ENCODE measurements around the gene KICS2. TPM values are rescaled to one million over a fixed set of nuclear protein-coding genes. Genes with fewer than 3 reads are reported as not detected.
"Not testable (repeated sequence)": the region's sequence is repeated elsewhere in the genome, so short reads cannot be mapped to it uniquely, and the experiment has no call there.

KICS2 gene
- total RNA-seq, 2 donors from 2014 or later: 11.6 to 17.1 TPM

DNA sequence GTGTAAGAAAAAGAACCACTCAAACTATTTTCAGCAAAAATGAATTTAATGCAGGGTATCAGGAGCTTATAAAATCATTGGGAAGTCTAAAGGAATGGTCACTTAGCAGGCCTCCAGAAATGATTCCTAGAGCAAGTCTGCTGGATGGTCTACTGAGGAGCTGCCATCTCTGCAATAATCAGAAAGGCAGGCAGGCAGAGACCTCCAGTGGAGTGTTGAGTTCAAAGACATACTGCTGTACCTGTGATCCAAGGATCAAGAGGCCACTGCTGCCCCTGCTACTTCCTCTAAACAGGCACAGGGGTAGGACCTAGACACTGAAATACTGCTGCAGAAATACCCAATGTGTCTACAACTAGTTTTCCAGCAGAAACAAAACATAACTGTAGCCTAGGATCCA is 14.5 kb upstream of the KICS2 start:
- ATAC-seq (replicated peaks in 1 of 2) (no peak), DNase-seq (no peak)
- Mint-ChIP-seq H3K36me3 (ENCODE audit: insufficient read depth in 2 of 2) (no peaks in the 10 kb centered on the region), H3K27me3 (ENCODE audit: low read depth) (peaks cover 13% of the 10 kb centered on the region), H3K4me1 (ENCODE audit: low read depth) (no peaks in the 10 kb centered on the region), H3K27ac (no peak overlapping the region), H3K9me3 (no peaks in the 10 kb centered on the region), H3K4me3 (no peak overlapping the region)

DNA sequence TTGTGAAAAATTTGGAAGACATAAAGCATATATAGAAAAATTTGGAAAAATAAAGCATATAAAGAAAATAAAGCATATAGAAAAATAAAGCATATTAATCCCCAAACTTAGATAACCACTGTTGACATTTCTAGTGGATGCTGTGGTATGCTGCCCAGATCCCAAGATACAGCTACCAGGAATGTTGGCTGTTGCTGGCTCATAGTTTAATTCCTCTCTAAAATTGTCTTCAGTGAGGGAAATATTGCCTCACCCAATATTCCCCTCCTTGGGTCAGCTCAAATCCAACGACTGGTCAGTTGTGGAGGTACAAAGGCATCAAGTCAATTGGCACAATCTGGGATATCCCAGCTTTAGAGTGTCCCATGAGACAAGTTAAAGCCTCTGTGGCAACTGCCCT is 10.1 kb upstream of the KICS2 start:
- Mint-ChIP-seq H3K36me3 (ENCODE audit: insufficient read depth in 2 of 2) (no peaks in the 10 kb centered on the region), H3K27me3 (ENCODE audit: low read depth) (peaks cover 12% of the 10 kb centered on the region), H3K4me1 (ENCODE audit: low read depth) (no peaks in the 10 kb centered on the region), H3K27ac (no peak overlapping the region), H3K9me3 (no peaks in the 10 kb centered on the region), H3K4me3 (no peak overlapping the region)
- DNase-seq (no peak), ATAC-seq (replicated peaks in 1 of 2) (no peak)

DNA sequence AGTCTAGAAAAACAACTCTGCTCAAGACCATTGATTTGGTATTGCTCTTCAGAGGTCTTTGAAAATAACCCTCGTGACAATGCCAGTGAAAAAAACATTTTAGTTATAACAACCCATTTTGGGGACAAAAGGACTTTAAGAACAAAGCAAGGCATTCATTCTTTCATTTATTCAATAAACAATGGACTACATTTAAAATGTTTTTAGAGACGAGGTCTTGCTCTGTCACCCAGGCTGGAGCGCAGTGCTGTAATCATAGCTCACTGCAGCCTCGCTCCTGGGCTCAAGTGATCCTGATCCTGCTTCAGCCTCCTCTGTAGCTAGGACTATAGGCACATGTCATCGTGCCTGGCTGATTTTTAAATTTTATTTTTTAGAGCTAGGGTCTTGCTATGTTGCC is 7.7 kb upstream of the KICS2 start:
- H3K4me3 Mint-ChIP-seq: no peak overlapping the region
- no peaks in the 10 kb centered on the region for H3K9me3 Mint-ChIP-seq
- no peak for DNase-seq
- no peak overlapping the region for H3K27ac Mint-ChIP-seq
- H3K4me1 Mint-ChIP-seq (ENCODE audit: low read depth): no peaks in the 10 kb centered on the region
- no peak for ATAC-seq (replicated peaks in 1 of 2)
- H3K27me3 Mint-ChIP-seq (ENCODE audit: low read depth): peaks cover 18% of the 10 kb centered on the region
- H3K36me3 Mint-ChIP-seq (ENCODE audit: insufficient read depth in 2 of 2): no peaks in the 10 kb centered on the region

DNA sequence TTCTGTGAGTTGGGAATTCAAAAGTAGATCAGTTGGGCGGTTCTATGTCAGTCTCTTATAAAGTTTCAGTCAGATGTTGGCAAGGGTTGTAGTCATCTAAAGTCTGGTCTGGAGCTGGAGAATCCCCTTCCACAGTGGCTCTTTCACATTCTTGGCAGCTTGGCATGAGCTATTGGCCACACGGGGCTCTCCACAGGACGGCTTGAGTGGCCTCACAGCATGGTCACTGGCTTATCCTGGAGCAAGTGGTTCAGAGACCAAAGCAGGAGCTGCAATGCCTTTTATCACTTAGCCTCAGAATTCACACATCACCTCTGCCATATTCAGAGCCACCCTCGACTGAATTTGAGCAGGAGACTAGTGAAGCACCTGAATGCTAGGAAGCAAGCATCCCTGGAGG is 7.1 kb upstream of the KICS2 start:
- Mint-ChIP-seq H3K9me3 (no peaks in the 10 kb centered on the region), H3K27me3 (ENCODE audit: low read depth) (peaks cover 12% of the 10 kb centered on the region), H3K36me3 (ENCODE audit: insufficient read depth in 2 of 2) (no peaks in the 10 kb centered on the region), H3K4me3 (no peak overlapping the region), H3K4me1 (ENCODE audit: low read depth) (no peaks in the 10 kb centered on the region), H3K27ac (no peak overlapping the region)
- ATAC-seq (replicated peaks in 1 of 2): no peak
- DNase-seq: no peak

- H3K4me1 Mint-ChIP-seq (ENCODE audit: low read depth): peaks cover 12% of the 10 kb centered on the region
- ATAC-seq (replicated peaks in 1 of 2) (no peak), DNase-seq (no peak)
- H3K36me3 Mint-ChIP-seq (ENCODE audit: insufficient read depth in 2 of 2): peaks cover 2 to 3% of the 10 kb centered on the region in 2 donors
- H3K9me3 Mint-ChIP-seq: no peaks in the 10 kb centered on the region
- peaks cover 6% of the 10 kb centered on the region for H3K27me3 Mint-ChIP-seq (ENCODE audit: low read depth)
- no peak overlapping the region for H3K4me3 Mint-ChIP-seq
- H3K27ac Mint-ChIP-seq: no peak overlapping the region
Measured at GRCh38 chr12:64225626-64226025, 3.5 kb upstream of the KICS2 start.

GRCh38 chr12:64221651-64222008 is 466 bp downstream of the KICS2 start:
- Mint-ChIP-seq H3K36me3 (ENCODE audit: insufficient read depth in 2 of 2) (peaks cover 2 to 3% of the 10 kb centered on the region in 2 donors), H3K4me3 (peak overlapping the region; percentile 96 to 100), H3K27me3 (ENCODE audit: low read depth) (peaks cover 6% of the 10 kb centered on the region), H3K9me3 (no peaks in the 10 kb centered on the region), H3K4me1 (ENCODE audit: low read depth) (peaks cover 36% of the 10 kb centered on the region), H3K27ac (peak overlapping the region; percentile 82)
- ATAC-seq (replicated peaks in 1 of 2) (peak; percentile 28 to 41), DNase-seq (peak; percentile 47 to 57)

DNA sequence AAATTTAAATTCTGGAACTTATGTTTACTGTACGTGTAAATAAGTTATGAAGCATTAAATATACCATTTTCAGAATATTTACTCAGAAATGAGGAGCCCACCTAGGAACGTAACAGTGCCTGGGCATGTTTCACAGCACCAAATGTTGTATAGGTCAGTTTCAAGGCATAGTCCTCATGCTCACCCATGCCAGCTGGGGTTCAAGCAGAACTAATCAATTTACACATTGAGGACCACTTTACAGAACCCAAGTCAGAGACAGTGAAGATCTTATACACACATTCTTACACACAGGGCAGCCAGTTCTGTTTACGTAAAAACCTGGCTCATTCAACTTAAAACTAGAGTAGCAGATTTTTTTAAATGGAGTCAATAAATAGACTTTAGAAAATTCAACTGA is 2.0 kb downstream of the KICS2 start:
- Mint-ChIP-seq H3K4me1 (ENCODE audit: low read depth) (peaks cover 36% of the 10 kb centered on the region), H3K4me3 (peak overlapping the region in 1 of 2 donors; percentile 50), H3K9me3 (no peaks in the 10 kb centered on the region), H3K36me3 (ENCODE audit: insufficient read depth in 2 of 2) (peaks cover 2 to 3% of the 10 kb centered on the region in 2 donors), H3K27me3 (ENCODE audit: low read depth) (no peaks in the 10 kb centered on the region), H3K27ac (peak overlapping the region; percentile 38)
- ATAC-seq (replicated peaks in 1 of 2) (no peak), DNase-seq (no peak)

GRCh38 chr12:64219145-64219544 is 3.0 kb downstream of the KICS2 start:
- Mint-ChIP-seq H3K9me3 (no peaks in the 10 kb centered on the region), H3K36me3 (ENCODE audit: insufficient read depth in 2 of 2) (peaks cover 2 to 3% of the 10 kb centered on the region in 2 donors), H3K27ac (peak overlapping the region; percentile 86), H3K27me3 (ENCODE audit: low read depth) (no peaks in the 10 kb centered on the region), H3K4me3 (peak overlapping the region; percentile 10 to 82), H3K4me1 (ENCODE audit: low read depth) (peaks cover 36% of the 10 kb centered on the region)
- no peak for DNase-seq
- no peak for ATAC-seq (replicated peaks in 1 of 2)

GRCh38 chr12:64218597-64218996 is 3.5 kb downstream of the KICS2 start:
- peaks cover 2 to 6% of the 10 kb centered on the region in 2 donors for H3K36me3 Mint-ChIP-seq (ENCODE audit: insufficient read depth in 2 of 2)
- DNase-seq (no peak), ATAC-seq (replicated peaks in 1 of 2) (no peak)
- peaks cover 36% of the 10 kb centered on the region for H3K4me1 Mint-ChIP-seq (ENCODE audit: low read depth)
- H3K27me3 Mint-ChIP-seq (ENCODE audit: low read depth): no peaks in the 10 kb centered on the region
- no peaks in the 10 kb centered on the region for H3K9me3 Mint-ChIP-seq
- H3K27ac Mint-ChIP-seq: peak overlapping the region; percentile 69
- peak overlapping the region; percentile 48 to 82 for H3K4me3 Mint-ChIP-seq

- H3K27me3 Mint-ChIP-seq (ENCODE audit: low read depth); H3K9me3 Mint-ChIP-seq; H3K4me3 Mint-ChIP-seq; DNase-seq; H3K36me3 Mint-ChIP-seq (ENCODE audit: insufficient read depth in 2 of 2); ATAC-seq (replicated peaks in 1 of 2): not testable (repeated sequence)
- H3K4me1 Mint-ChIP-seq (ENCODE audit: low read depth): peaks cover 36% of the 10 kb centered on the region
- peak overlapping the region; percentile 39 for H3K27ac Mint-ChIP-seq
Measured at GRCh38 chr12:64217643-64218042, 4.5 kb downstream of the KICS2 start.

GRCh38 chr12:64216239-64216638 is 5.9 kb downstream of the KICS2 start:
- Mint-ChIP-seq H3K36me3 (ENCODE audit: insufficient read depth in 2 of 2) (peaks cover 2 to 5% of the 10 kb centered on the region in 2 donors), H3K4me3 (no peak overlapping the region), H3K27me3 (ENCODE audit: low read depth) (no peaks in the 10 kb centered on the region), H3K4me1 (ENCODE audit: low read depth) (peaks cover 31% of the 10 kb centered on the region), H3K9me3 (no peaks in the 10 kb centered on the region), H3K27ac (no peak overlapping the region)
- DNase-seq (no peak), ATAC-seq (replicated peaks in 1 of 2) (no peak)

DNA sequence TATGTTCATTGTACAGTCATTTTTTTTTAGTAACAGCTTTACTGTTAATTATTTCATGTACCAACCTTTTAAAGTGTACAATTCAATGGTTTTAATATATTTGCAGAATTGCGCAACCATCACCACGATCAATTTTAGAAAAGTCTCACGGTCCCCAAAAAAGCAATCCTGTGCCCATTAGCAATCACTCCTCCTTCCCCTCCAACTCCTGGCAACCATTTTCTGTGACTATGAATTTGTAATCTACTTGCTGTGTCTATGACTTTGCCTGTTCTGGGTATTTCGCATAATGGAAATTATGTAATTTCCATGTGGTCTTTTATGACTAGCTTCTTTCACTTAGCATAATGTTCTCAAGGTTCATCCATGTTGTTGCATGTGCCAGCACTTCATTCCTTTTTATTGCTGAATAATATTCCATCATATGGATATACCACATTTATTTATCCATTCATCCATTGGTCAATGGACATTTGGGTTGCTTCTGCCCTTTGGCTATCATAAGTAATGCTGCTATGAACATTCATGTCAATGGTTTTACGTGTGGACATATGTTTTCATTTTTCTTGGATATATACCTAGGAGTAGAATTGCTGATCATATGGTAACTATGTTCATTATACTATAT is 9.9 kb downstream of the KICS2 start:
- no peak for DNase-seq
- no peaks in the 10 kb centered on the region for H3K27me3 Mint-ChIP-seq (ENCODE audit: low read depth)
- H3K4me1 Mint-ChIP-seq (ENCODE audit: low read depth): no peaks in the 10 kb centered on the region
- H3K27ac Mint-ChIP-seq: no peak overlapping the region
- H3K9me3 Mint-ChIP-seq: no peaks in the 10 kb centered on the region
- no peak for ATAC-seq (replicated peaks in 1 of 2)
- H3K36me3 Mint-ChIP-seq (ENCODE audit: insufficient read depth in 2 of 2): peaks cover 2 to 5% of the 10 kb centered on the region in 2 donors
- no peak overlapping the region for H3K4me3 Mint-ChIP-seq

- no peak for DNase-seq
Measured at GRCh38 chr12:64207453-64207852, 14.6 kb downstream of the KICS2 start.

DNA sequence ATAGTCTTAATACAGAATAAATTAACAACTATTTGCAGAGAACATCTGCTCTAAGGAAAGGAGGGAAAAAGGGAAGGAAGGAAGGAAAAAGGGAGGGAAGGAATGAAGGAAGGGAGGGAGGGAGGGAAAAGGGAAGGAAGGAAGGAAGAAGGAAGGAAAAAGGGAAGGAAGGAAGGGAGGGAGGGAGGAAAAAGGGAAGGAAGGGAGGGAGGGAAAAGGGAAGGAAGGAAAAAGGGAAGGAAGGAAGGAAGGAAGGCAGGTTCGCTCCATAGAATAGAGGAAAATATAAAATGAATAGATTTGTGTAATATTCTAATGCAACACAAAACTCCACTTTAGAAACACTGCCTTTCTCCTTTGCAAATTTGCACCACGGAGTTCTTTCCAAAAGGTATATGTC is 16.6 kb downstream of the KICS2 start:
- Mint-ChIP-seq H3K27me3 (ENCODE audit: low read depth) (no peaks in the 10 kb centered on the region), H3K27ac (no peak overlapping the region), H3K4me1 (ENCODE audit: low read depth) (peaks cover 8% of the 10 kb centered on the region), H3K36me3 (ENCODE audit: insufficient read depth in 2 of 2) (peaks cover 1 to 10% of the 10 kb centered on the region in 2 donors), H3K4me3 (no peak overlapping the region), H3K9me3 (no peaks in the 10 kb centered on the region)
- DNase-seq: no peak
- no peak for ATAC-seq (replicated peaks in 1 of 2)

More at GRCh38 chr12:64207453-64207852, 14.6 kb downstream of the KICS2 start:
- Mint-ChIP-seq H3K4me1 (ENCODE audit: low read depth) (peaks cover 4% of the 10 kb centered on the region), H3K4me3 (no peak overlapping the region), H3K27ac (no peak overlapping the region), H3K27me3 (ENCODE audit: low read depth) (no peaks in the 10 kb centered on the region), H3K9me3 (no peaks in the 10 kb centered on the region), H3K36me3 (ENCODE audit: insufficient read depth in 2 of 2) (peaks cover 3 to 7% of the 10 kb centered on the region in 2 donors)
- ATAC-seq (replicated peaks in 1 of 2): no peak

All from activated T-cell treated with anti-CD3 and anti-CD28 coated beads, Interleukin-2, amount 50 U/mL, for 72 hours (primary cell).